ENCODE measurements around the gene STX8. TPM values are rescaled to one million over a fixed set of nuclear protein-coding genes. Genes with fewer than 3 reads are reported as not detected.

STX8 gene
- total and polyA plus RNA-seq, 8 donors: 26.9 to 37.4 (median 32.3) TPM

DNA sequence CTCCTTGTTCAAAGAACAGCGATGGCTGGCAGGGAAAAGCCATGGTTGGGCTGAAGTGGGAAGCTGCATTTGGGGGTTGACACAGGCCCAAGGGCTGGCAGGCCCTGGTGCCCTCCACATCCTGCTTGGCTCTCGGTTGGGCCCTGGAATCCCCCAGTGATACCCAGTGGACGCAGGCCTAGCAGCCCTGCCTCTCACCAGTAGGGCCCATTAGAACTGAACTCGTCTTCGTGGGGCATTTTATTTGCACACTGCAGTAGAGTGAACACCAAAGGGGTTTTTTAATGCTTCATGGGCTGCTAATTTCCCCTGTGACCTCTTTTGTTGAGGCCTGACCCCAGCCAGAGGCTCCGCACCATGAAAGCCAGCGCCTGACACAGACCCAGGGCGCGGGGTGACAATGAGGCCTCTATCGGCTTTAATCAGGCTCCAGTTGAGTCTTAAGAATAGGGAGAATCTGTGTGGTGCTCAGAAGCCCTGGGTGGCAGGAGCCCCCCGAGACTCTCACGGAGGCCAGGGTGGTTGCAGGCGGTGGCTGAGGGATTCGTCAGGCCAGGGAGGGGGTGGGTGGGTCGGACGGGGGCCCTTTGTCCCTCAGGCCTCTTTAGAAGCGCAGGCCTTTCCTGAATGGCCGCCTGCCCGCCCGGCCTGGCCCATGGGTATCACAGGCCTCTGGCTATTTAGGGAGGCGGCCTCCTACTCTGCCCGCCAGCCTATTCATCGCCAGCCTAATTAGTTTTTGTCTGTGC, 355.0 kb downstream of the STX8 start:
- Histone ChIP-seq H3K4me3 (no peak overlapping the region), H3K9me3 (peaks cover 0 to under 1% (median 0%) of the 10 kb centered on the region in 4 donors), H3K27me3 (no peaks in the 10 kb centered on the region), H3K27ac (no peak overlapping the region), H3K36me3 (no peaks in the 10 kb centered on the region), H3K4me1 (peaks cover 0 to 4% (median 0%) of the 10 kb centered on the region in 3 donors)
- FAIRE-seq (no peak), ATAC-seq (no peak), DNase-seq (no peak)
- WGBS, 2 donors: 88 to 90% methylated on average over 21 to 23 of the region's 23 CpGs
- TF ChIP-seq CTCF (IDR thresholded peaks at IDR 0.05): no peak
- intact Hi-C loops (cut with DNase I): no loop called here

DNA sequence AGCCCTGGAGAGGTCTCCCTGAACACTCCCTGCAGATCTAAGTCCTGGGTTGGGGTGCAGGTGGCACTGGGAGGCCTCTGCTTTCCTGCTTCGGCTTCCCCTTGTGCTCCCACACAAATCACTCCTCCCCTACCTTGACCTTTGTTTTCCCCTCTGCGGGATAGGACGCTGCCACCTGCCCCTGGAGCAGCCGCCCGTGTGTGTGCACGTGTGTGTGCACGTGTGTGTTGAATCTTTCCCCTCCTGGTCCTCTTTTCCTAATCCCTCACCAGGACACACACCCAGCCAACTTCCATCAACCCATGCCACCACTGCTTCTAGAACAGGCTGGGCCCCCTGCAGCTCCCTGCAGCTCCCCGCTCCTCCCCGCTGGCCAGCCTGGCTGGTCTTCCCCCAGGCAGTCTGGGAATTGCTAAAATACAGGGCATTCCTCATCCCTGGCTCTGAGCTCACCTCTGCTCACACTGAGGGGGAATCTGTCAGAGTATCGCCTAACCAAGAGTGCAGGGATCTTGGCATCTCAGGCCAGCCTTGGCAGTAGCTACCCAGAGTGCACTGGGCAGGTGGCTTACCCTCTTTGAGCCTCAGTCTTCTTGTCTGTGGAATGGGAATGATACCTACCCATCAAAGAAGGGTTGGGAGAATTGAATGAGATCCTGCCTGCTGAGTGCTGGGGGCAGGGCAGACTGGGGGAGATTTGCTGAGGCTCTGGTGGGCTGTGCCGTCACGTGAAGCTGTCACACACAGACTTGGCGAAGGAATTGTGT, 355.8 kb downstream of the STX8 start:
- no peak for ATAC-seq
- TF ChIP-seq CTCF (IDR thresholded peaks at IDR 0.05): no peak
- DNase-seq: no peak
- Histone ChIP-seq H3K4me3 (no peak overlapping the region), H3K27me3 (no peaks in the 10 kb centered on the region), H3K27ac (no peak overlapping the region), H3K36me3 (no peaks in the 10 kb centered on the region), H3K4me1 (peaks cover 0 to 4% (median 0%) of the 10 kb centered on the region in 3 donors), H3K9me3 (peaks cover 0 to 2% (median 0%) of the 10 kb centered on the region in 4 donors)
- no peak for FAIRE-seq
- 86 to 92% methylated on average over 13 of the region's 13 CpGs for WGBS, 2 donors
- intact Hi-C loops (cut with DNase I): no loop called here

GRCh38 chr17:9218911-9219310, 356.7 kb downstream of the STX8 start:
- peaks cover 0 to 4% (median 0%) of the 10 kb centered on the region in 3 donors for H3K4me1 ChIP-seq
- ATAC-seq: no peak
- FAIRE-seq: no peak

DNA sequence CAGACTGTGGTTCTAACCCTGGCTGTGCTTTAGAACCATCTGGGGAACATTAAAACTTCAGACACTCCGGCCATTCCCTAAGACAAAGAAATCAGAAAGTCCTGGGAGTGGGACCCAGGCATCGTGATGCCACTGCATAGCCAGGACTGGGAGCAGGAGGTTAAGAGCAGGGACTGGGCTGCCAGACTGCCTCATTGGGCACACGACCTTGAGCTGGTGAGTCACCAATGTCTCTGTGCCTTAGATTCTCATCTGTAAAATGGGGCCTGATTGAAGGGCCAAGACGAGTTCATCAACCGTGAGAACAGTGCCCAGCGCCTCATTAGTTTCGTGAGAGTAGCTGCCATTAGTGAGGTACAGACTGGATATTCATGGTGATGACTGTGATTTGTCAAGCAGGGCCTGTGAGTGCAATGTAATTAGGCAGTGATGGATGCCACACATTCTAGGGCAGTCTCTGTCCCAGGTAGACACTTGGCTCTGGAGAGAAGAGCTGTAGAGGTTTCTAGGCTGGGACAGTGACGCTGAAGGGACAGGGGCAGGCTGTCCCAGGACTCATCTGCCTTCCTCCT, 357.5 kb downstream of the STX8 start:
- Histone ChIP-seq H3K4me3 (no peak overlapping the region), H3K36me3 (no peaks in the 10 kb centered on the region), H3K27me3 (no peaks in the 10 kb centered on the region), H3K9me3 (peaks cover 0 to 2% (median 0%) of the 10 kb centered on the region in 4 donors), H3K27ac (peak overlapping the region in 2 of 4 donors; percentile 75), H3K4me1 (peaks cover 0 to 4% (median 0%) of the 10 kb centered on the region in 3 donors)
- WGBS, 2 donors: 78 to 79% methylated on average over 8 of the region's 8 CpGs
- intact Hi-C loops (cut with DNase I): no loop called here
- no peak for FAIRE-seq
- no peak for DNase-seq
- no peak for TF ChIP-seq CTCF (IDR thresholded peaks at IDR 0.05)
- ATAC-seq: peak in 3 of 4 donors; percentile 32 to 36 (median 33)

More at GRCh38 chr17:9218911-9219310, 356.7 kb downstream of the STX8 start:
- Histone ChIP-seq H3K9me3 (peaks cover 0 to 2% (median 0%) of the 10 kb centered on the region in 4 donors), H3K27ac (no peak overlapping the region), H3K4me3 (no peak overlapping the region), H3K36me3 (no peaks in the 10 kb centered on the region), H3K27me3 (no peaks in the 10 kb centered on the region)
- WGBS, 2 donors: 93 to 98% methylated on average over 15 of the region's 15 CpGs
- intact Hi-C loops (cut with DNase I): no loop called here
- DNase-seq: no peak
- TF ChIP-seq CTCF (IDR thresholded peaks at IDR 0.05): no peak
